Measurements from ENCODE around the gene POLR2F. TPM values are rescaled to one million over a fixed set of nuclear protein-coding genes. Genes with fewer than 3 reads are reported as not detected.

The POLR2F gene
- total RNA-seq, 2 donors from 2014 or later = 98.0 to 105 TPM

DNA sequence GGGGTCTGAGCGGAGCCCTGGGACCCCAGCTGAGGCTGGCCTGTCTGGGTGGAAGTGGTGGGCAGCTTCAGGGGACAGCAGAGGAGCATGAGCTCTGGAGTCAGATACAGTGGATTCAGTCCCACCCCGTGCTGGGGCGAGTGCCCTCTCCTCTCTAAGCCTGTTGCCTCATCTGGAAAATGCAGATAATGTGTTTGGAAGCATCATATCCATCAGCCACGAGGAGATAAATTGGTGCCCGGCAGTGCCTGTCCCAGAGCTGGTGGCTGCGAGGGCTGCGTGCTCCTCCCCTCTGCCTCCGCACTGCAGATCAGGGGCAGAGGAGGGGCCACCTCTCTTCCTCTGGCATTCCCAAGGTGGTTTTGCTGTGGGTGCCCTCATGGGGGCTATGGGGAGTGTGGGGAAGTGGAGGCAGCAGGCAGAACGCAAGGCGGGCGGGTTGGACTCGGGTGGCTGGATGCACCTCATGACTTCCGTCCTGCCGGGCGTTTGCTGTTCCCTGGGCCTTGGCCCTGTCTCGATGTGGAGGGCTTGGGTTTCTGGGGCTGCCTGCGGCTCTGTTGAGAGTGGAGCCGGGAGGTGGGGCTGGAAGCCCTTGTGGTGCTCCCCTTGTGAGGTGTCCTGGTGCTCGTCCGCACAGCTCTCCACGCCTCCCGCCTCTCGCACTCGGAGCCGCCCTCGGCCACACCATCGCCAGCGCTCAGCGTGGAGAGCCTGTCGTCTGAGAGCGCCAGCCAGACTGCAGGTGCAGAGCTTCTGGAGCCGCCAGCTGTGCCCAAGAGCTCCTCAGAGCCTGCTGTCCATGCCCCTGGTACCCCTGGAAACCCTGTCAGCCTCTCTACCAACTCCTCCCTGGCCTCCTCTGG lies 26.5 kb upstream of the POLR2F start:
- H3K36me3 Mint-ChIP-seq (ENCODE audit: low read depth) = peaks cover 39% of the 10 kb centered on the region
- peaks cover 21% of the 10 kb centered on the region for H3K36me3 ChIP-seq (ENCODE audit: control insufficient read depth, insufficient read depth, low read length)
- no peaks in the 10 kb centered on the region for H3K4me1 ChIP-seq (ENCODE audit: control insufficient read depth, insufficient read depth, low read length)
- 95 to 96% methylated on average over 25 to 32 of the region's 32 CpGs for WGBS, 2 experiments (ENCODE audit: insufficient coverage in 1 of 2, insufficient read length in 1 of 2)
- no peak overlapping the region for H3K27ac ChIP-seq (ENCODE audit: low read depth, low read length)
- no peak overlapping the region for H3K27ac Mint-ChIP-seq
- no peak for DNase-seq
- H3K4me1 Mint-ChIP-seq = peaks cover 2% of the 10 kb centered on the region
- H3K4me3 ChIP-seq (ENCODE audit: low read length) = no peak overlapping the region
- H3K27me3 ChIP-seq (ENCODE audit: control insufficient read depth, insufficient read depth, low read length, poor library complexity, severe bottlenecking) = peaks cover 34% of the 10 kb centered on the region
- H3K9ac ChIP-seq (ENCODE audit: extremely low read depth, low read length, poor library complexity, severe bottlenecking) = no peak overlapping the region
- H3K27me3 Mint-ChIP-seq (ENCODE audit: insufficient read depth) = peaks cover 19% of the 10 kb centered on the region
- H3K9me3 Mint-ChIP-seq = no peaks in the 10 kb centered on the region
- H3K4me3 Mint-ChIP-seq = no peak overlapping the region
- no peaks in the 10 kb centered on the region for H3K9me3 ChIP-seq (ENCODE audit: control insufficient read depth, low read length)
- TF ChIP-seq, protein P1, sequence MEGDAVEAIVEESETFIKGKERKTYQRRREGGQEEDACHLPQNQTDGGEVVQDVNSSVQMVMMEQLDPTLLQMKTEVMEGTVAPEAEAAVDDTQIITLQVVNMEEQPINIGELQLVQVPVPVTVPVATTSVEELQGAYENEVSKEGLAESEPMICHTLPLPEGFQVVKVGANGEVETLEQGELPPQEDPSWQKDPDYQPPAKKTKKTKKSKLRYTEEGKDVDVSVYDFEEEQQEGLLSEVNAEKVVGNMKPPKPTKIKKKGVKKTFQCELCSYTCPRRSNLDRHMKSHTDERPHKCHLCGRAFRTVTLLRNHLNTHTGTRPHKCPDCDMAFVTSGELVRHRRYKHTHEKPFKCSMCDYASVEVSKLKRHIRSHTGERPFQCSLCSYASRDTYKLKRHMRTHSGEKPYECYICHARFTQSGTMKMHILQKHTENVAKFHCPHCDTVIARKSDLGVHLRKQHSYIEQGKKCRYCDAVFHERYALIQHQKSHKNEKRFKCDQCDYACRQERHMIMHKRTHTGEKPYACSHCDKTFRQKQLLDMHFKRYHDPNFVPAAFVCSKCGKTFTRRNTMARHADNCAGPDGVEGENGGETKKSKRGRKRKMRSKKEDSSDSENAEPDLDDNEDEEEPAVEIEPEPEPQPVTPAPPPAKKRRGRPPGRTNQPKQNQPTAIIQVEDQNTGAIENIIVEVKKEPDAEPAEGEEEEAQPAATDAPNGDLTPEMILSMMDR (conservative IDR thresholded peaks at IDR 0.05) = no peak

DNA sequence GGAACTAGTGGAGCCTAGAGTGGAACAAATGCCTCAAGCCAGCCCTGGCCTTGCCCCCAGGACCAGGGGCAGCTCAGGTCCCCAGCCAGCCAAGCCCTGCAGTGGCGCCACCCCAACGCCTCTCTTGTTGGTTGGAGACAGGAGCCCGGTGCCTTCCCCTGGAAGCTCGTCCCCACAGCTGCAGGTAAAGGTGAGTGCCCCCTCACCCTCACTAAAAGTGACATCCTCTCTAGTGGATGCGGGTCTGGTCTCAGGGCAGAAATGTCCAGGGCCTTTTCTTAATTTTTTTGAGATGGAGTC lies 25.9 kb upstream of the POLR2F start:
- Histone ChIP-seq H3K9me3 (ENCODE audit: control insufficient read depth, low read length) (no peaks in the 10 kb centered on the region), H3K36me3 (ENCODE audit: control insufficient read depth, insufficient read depth, low read length) (peaks cover 27% of the 10 kb centered on the region), H3K4me1 (ENCODE audit: control insufficient read depth, insufficient read depth, low read length) (no peaks in the 10 kb centered on the region), H3K27ac (ENCODE audit: low read depth, low read length) (no peak overlapping the region), H3K9ac (ENCODE audit: extremely low read depth, low read length, poor library complexity, severe bottlenecking) (no peak overlapping the region), H3K4me3 (ENCODE audit: low read length) (no peak overlapping the region), H3K27me3 (ENCODE audit: control insufficient read depth, insufficient read depth, low read length, poor library complexity, severe bottlenecking) (peaks cover 39% of the 10 kb centered on the region)
- Mint-ChIP-seq H3K4me1 (peaks cover 3% of the 10 kb centered on the region), H3K27me3 (ENCODE audit: insufficient read depth) (peaks cover 19% of the 10 kb centered on the region), H3K4me3 (no peak overlapping the region), H3K36me3 (ENCODE audit: low read depth) (peaks cover 43% of the 10 kb centered on the region), H3K9me3 (no peaks in the 10 kb centered on the region), H3K27ac (no peak overlapping the region)
- WGBS, 2 experiments (ENCODE audit: insufficient coverage in 1 of 2, insufficient read length in 1 of 2) = 89 to 97% methylated on average over 5 of the region's 5 CpGs
- TF ChIP-seq, protein P1 (conservative IDR thresholded peaks at IDR 0.05) = no peak
- no peak for DNase-seq

DNA sequence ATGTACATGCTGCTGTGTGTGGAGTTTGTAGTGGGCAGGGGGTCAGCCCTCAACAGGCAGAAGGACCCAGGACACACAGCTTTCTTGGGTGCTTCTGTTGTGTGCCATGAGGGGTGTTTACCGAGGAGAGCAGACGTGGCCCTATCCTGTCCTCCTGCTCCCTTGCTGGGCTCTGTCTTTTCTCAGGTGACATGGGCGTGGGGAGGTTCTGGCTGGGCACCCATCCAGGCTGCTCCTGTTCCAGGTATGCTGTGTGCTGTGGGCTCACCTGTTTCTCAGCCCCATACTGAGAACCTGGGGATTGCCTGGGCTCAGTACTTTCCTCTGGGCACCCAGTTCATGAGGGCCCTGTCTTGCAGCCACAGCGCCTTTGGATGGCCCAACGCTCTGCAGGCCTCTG lies 24.1 kb upstream of the POLR2F start:
- no peak overlapping the region for H3K9ac ChIP-seq (ENCODE audit: extremely low read depth, low read length, poor library complexity, severe bottlenecking)
- H3K27ac ChIP-seq (ENCODE audit: low read depth, low read length) = no peak overlapping the region
- TF ChIP-seq, protein P1 (conservative IDR thresholded peaks at IDR 0.05) = no peak
- no peak overlapping the region for H3K4me3 ChIP-seq (ENCODE audit: low read length)
- peaks cover 47% of the 10 kb centered on the region for H3K27me3 ChIP-seq (ENCODE audit: control insufficient read depth, insufficient read depth, low read length, poor library complexity, severe bottlenecking)
- H3K4me3 Mint-ChIP-seq = no peak overlapping the region
- H3K4me1 ChIP-seq (ENCODE audit: control insufficient read depth, insufficient read depth, low read length) = no peaks in the 10 kb centered on the region
- H3K9me3 ChIP-seq (ENCODE audit: control insufficient read depth, low read length) = no peaks in the 10 kb centered on the region
- no peak for DNase-seq
- peaks cover 5% of the 10 kb centered on the region for H3K4me1 Mint-ChIP-seq
- peaks cover 30% of the 10 kb centered on the region for H3K27me3 Mint-ChIP-seq (ENCODE audit: insufficient read depth)
- H3K36me3 ChIP-seq (ENCODE audit: control insufficient read depth, insufficient read depth, low read length) = peaks cover 38% of the 10 kb centered on the region
- whole genome bisulfite sequencing, 2 experiments (ENCODE audit: insufficient coverage in 1 of 2, insufficient read length in 1 of 2) = 94 to 100% methylated on average over 3 to 5 of the region's 5 CpGs
- no peak overlapping the region for H3K27ac Mint-ChIP-seq
- peaks cover 51% of the 10 kb centered on the region for H3K36me3 Mint-ChIP-seq (ENCODE audit: low read depth)
- H3K9me3 Mint-ChIP-seq = no peaks in the 10 kb centered on the region
